ENCODE results near the gene DKC1. TPM values are rescaled to one million over a fixed set of nuclear protein-coding genes. Genes with fewer than 3 reads are reported as not detected.

The DKC1 gene
- 74.9 and 102 TPM in 2 replicates for total RNA-seq (2014; rRNA removed; shearing (Covaris generic))

DNA sequence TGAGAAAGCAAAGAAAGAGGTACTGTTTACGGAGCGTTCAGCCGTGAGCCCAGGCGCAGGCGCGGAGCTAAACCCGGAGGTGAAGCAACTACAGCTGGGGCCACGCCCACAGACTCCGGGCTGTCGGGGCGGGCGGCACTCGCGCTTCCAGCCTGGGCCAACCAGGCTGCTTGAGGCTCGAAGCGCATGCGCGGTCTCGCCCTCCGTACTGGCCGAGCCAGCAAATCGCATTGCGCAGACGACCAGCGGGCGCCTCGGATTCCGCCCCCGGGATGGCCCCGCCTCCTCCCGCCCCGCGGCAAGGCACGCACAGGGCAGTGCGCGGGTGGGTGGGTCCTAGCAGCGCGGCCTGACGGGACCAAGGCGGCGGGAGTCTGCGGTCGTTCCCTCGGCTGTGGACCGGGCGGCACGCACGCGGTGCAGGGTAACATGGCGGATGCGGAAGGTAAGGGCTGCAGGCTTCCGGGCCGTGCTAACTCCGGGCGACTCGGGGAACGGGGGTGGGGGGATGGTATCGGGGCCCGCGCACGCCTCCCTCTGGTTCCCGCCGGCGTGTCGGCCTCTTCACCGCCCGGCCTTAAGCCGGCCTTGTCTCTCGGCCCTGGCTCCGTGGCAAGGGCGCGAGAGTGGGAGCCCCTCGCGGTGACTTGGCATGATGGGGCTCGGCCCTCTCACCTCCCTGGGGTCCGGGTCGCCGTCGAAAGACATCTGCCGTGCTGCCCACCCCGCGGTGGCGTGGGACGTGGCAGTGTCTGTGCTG lies at the start of gene DKC1:
TSS of gene DKC1 (plus strand) at position 328 of the 760 bp plus-strand sequence. CDS start at position 430, 102 bp downstream.
- peak; percentile 95 for DNase-seq (ENCODE audit: low spot score)

GRCh38 chrX:154714925-154715324 lies 47.7 kb upstream of the DKC1 start:
- DNase-seq (ENCODE audit: low spot score): peak; percentile 54

DNA sequence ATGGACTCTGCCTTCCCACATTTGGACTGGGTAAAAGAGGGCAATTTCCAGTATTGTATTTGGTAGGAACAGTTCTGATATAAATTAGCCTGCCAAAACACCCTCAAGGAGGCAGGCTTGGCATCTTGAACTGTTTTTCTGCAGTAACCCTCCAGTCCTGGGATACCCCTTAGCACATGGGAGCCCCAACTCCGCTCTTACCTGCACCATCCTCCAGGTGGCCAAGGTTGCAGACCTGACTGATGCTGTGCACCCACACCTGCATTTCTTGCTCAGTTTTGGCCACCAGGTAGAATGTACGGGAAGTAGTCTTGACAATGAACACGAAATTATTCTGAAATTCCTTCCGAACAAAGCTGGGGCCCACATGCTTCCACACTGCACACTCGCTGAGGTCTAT lies 46.8 kb upstream of the DKC1 start:
- DNase-seq (ENCODE audit: low spot score): no peak

DNA sequence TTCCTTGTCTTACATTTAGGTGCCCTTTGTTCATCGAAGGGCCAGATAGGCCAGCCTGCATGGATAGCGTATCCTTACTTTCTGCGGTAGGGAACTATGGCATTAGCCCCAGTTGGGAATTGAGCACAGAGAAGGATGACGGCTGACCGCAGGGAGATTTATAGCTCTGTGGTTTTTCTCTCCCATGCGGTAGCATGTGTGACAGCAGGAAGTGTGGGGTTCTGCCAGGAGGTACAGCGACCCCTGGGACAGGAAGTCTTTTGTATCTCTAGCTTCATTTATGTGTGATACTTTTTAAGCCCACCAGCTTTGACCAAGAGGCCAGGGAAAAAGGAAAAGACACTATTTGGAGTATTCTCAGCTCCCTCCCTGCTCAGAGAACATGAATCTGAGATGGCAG lies 44.8 kb upstream of the DKC1 start:
- DNase-seq (ENCODE audit: low spot score): peak; percentile 96

DNA sequence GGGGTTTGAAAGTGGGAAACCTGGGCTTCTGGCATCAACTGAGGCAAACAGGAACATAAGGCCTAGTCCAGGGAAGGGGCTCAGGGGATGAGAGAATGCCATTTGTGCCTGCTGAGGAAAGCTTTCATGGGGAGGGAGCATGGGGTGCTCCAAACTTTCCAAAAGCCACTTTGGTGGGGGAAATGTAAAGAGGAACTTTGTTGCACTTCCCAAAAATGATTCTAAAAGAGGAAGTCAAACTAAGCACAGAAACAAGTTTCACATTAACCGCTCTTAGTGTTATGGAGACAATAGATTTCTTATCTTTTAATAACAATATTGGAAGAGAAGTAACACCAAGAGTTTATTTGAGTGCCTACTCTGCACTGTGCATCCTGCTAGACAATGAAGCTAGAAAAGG lies 44.0 kb upstream of the DKC1 start:
- no peak for DNase-seq (ENCODE audit: low spot score)

DNA sequence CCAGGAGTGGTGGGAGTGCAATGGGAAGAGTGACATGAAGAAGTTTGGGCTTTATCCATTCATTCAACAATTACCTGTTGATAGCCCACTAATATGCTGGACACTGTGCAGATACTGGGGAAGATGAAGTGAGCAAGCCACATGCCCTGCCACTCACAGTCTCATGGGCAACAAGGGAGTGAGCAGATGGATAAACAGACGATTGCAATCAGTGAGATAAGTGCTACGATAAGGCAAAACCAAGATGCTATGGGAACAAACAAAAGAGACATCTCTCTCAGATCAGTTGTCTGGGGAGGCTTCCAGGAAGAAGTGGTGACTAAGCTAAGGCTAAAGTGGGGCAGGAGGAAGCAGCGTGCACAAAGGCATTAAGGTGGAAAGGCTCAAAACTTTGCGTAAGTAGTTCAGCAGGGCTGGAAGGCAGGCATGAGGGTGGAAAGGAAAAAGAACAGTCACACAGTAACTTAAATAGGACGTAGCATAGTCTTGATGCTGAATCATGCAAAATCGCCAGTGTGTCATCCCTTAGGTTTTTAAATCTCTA lies 43.5 kb upstream of the DKC1 start:
- peak; percentile 78 for DNase-seq (ENCODE audit: low spot score)

GRCh38 chrX:154720067-154720466 lies 42.6 kb upstream of the DKC1 start:
- DNase-seq (ENCODE audit: low spot score): no peak

- DNase-seq (ENCODE audit: low spot score): no peak
These were observed 41.5 kb upstream of the DKC1 start for GRCh38 chrX:154721155-154721554.

- no peak for DNase-seq (ENCODE audit: low spot score)
These were observed 37.5 kb upstream of the DKC1 start for GRCh38 chrX:154724993-154725756.

- DNase-seq (ENCODE audit: low spot score): no peak
These were observed 35.2 kb upstream of the DKC1 start for GRCh38 chrX:154727418-154727817.

DNA sequence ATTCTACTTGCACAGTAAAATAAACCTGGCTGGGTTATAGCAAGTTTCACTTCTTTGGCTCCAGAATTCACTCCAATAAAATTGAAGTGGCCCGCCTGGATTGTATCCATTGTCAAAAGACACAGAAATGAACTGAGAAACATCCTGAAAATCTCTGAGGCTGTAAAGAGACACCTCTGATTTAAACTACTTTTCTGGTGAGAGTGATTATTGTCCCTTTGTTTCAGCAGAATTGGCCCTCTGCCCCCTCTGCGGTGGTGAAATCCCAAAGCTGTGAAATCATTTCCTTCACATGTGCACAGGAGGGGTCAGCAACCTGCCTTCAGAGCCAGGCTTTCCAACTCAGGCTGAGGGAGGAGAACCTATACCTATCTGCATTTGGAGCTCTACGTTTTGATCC lies 34.8 kb upstream of the DKC1 start:
- peak; percentile 81 for DNase-seq (ENCODE audit: low spot score)

- DNase-seq (ENCODE audit: low spot score): no peak
These were observed 34.1 kb upstream of the DKC1 start for GRCh38 chrX:154728431-154729190.

DNA sequence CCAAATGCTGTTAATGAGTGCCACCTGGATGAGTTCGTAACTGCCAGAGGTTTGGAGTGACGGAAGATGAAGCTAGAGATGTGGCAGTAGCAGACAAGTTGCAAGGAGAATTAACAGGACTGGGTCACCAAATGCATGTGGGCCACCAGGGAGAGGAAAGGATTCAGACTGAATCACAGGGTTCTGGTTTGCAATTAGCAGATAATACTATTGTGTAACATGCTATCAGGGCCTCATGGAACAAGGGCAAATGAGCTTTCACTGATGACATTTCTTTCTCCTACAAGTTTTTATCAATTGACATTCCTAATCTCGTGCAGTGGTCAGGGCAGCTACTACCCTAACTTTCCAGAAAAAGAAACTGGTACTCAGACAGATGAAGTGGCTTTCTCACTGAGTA lies 33.2 kb upstream of the DKC1 start:
- no peak for DNase-seq (ENCODE audit: low spot score)

- DNase-seq (ENCODE audit: low spot score): peak; percentile 45
These were observed 32.3 kb upstream of the DKC1 start for GRCh38 chrX:154730253-154730891.

DNA sequence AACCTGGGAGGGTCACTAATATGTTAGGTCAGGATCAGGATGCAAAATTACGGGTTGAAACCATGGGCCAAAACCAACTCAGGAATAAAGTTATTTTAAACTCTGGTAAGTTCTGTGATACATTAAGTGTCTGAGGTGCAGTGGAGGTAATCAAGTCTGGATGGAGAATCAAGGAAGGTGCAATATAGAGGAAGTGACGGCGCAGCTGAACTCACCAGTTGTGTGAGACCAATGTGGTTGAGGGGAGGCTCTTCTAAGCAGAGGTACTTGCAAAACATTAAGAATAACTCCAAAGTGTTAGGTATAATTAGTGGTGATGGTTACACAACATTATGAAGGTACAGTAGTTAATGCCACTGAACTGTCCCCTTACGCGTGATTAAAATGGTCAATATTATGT lies 31.5 kb upstream of the DKC1 start:
- no peak for DNase-seq (ENCODE audit: low spot score)

DNA sequence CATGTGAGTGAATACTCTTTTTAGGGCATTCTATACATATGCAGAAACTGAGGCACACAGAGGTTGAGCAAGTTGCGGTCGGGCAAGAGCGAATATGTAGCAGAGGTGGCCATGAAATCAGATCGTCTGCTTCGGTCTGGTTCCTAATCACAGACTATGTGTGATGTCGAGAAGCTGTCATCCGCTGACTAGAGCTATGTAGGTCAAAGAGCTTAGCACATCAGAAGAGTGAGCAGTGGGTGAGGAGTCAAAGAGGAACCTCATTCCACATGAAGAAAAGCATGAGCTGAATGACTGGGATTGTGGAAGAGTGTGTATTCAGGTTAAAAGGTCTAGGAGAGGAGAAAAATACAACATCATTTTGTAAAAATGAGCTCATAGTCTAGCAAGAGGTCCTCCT lies 30.8 kb upstream of the DKC1 start:
- DNase-seq (ENCODE audit: low spot score): no peak

DNA sequence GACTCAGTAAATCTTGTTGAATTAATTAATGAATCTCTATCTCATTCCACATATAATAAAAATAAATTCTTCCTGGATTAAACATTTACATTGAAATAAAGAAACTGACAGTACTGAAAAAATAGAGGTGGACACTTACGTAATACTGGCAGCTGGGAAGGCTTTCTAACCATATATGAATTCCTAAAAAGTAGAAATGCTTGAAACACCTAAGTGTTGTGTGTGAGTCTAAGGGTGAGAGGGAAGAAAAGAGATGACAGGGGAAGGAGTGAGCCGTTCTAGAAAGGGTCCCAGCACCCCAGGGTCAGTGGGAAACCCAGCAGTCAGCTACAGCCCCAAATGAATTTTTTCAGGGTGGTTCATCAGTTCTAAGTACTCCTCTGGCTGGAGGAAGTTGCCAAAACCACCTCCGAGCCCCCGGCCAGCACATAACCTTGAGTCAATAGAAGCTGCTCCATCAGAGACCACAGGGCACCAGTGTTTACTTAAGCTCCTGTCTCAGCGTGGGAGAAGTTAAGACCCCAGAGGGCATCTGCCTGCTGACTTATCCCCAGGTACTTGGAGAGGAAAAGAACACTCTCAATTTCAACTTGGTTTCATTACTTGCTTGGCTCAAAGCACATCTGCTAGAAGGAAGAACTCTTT lies 30.1 kb upstream of the DKC1 start:
- DNase-seq (ENCODE audit: low spot score): no peak

DNA sequence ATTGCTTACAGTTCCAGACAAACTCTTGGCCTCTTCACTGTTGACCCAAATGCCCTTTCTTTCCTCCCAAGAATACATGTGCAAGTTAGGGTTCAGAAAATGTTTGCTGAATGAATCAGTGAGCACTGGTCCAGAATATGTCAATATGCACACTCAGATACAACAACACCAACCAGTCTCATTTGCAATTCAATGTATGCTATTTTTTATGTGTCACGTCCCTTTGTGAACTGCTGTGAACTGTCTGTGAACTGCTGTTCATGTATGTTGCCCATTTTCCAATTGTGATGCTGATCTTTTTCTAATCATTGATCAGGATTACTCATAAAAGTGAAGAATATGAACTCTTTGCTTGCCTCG lies 29.6 kb upstream of the DKC1 start:
- DNase-seq (ENCODE audit: low spot score): no peak

GRCh38 chrX:154734061-154734781 lies 28.4 kb upstream of the DKC1 start:
- DNase-seq (ENCODE audit: low spot score): no peak

- DNase-seq (ENCODE audit: low spot score): no peak
These were observed 26.8 kb upstream of the DKC1 start for GRCh38 chrX:154735695-154736393.
